HG02973 (cell line): ENCODE measurements around the gene BCAM.
"Not testable (repeated sequence)": the region's sequence is repeated elsewhere in the genome, so short reads cannot be mapped to it uniquely, and the experiment has no call there.

Experiments
- ATAC-seq: cut with Tn5 transposase; IDR thresholded peaks from one replicate; pipeline ENCODE4 v1.9.1; 2021; ENCODE audit warnings: moderate library complexity; ENCODE audit not compliant: unreplicated experiment

BCAM gene

GRCh38 chr19:44808463-44809371 lies at the start of gene BCAM:
Gene BCAM (plus strand): TSS chr19:44809103. CDS start chr19:44809125, 22 bp downstream.
- no peak for ATAC-seq

- no peak for ATAC-seq
These were observed 46.9 kb upstream of the BCAM start for GRCh38 chr19:44762038-44762437.

- ATAC-seq: no peak
These were observed 43.6 kb upstream of the BCAM start for GRCh38 chr19:44765033-44765948.

GRCh38 chr19:44765949-44766335 lies 43.0 kb upstream of the BCAM start:
- ATAC-seq: no peak

- ATAC-seq: no peak
These were observed 41.4 kb upstream of the BCAM start for GRCh38 chr19:44767295-44768180.

- ATAC-seq: peak; percentile 94
These were observed 38.2 kb upstream of the BCAM start for GRCh38 chr19:44770550-44771257.

GRCh38 chr19:44772144-44772543 lies 36.8 kb upstream of the BCAM start:
- not testable (repeated sequence) for ATAC-seq

- ATAC-seq: no peak
These were observed 35.9 kb upstream of the BCAM start for GRCh38 chr19:44772959-44773358.

- ATAC-seq: no peak
These were observed 33.1 kb upstream of the BCAM start for GRCh38 chr19:44775676-44776240.

GRCh38 chr19:44776402-44777096 lies 32.4 kb upstream of the BCAM start:
- ATAC-seq: no peak

- ATAC-seq: no peak
These were observed 31.1 kb upstream of the BCAM start, which contains the start of gene CBLC for GRCh38 chr19:44777715-44778347. Gene CBLC (plus strand): TSS chr19:44777890. CDS start chr19:44777932, 42 bp downstream.

- no peak for ATAC-seq
These were observed 29.8 kb upstream of the BCAM start for GRCh38 chr19:44779150-44779549.

- ATAC-seq: not testable (repeated sequence)
These were observed 27.2 kb upstream of the BCAM start for GRCh38 chr19:44781694-44782093.

GRCh38 chr19:44782729-44783128 lies 26.2 kb upstream of the BCAM start:
- ATAC-seq: no peak

GRCh38 chr19:44783545-44783944 lies 25.4 kb upstream of the BCAM start:
- ATAC-seq: no peak

- ATAC-seq: no peak
These were observed 23.6 kb upstream of the BCAM start for GRCh38 chr19:44785271-44785670.

- no peak for ATAC-seq
These were observed 22.9 kb upstream of the BCAM start for GRCh38 chr19:44785993-44786392.

- ATAC-seq: no peak
These were observed 19.9 kb upstream of the BCAM start for GRCh38 chr19:44788971-44789370.
